Retina (tissue), 1 donor: ENCODE measurements around the gene NELFB.

Source experiments
- DNase-seq: peaks from one replicate; pipeline ENCODE4 v3.0.0-alpha.2; 2016

The NELFB gene

DNA sequence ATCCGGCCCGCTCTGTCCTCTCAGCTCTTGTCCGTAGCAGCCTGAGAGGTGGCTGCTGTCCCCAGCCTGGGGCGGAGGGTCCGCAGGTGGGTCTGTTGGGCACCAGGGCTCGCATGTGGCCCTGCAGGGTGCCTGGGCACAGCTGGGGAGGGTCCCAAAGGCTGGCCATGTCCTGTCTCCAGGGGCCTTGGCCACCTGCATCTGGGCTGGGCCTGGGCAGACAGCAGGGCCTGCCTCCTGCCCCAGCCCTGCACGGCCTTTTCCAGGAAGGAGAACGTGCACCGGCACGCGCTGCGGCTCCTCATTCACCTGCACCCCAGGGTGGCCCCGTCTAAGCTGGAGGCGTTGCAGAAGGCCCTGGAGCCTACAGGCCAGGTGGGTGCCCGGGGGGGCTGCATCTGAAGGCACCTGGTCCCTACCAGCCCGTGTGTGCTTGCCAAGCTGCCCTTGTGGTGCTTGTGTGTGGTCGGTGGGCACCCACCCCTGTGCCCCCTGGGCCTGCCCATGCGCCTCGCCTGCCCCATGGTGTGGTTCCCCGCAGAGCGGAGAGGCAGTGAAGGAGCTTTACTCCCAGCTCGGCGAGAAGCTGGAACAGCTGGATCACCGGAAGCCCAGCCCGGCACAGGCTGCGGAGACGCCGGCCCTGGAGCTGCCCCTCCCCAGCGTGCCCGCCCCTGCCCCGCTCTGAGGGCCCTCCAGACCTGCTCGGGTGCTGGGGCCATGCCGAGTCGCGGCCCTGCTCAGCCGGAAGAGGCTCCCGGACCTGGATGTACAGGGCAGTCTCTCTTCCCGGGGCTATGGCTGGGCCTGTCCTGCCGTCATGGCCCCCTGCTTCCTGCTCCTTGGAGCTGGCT is 17.3 kb downstream of the NELFB start:
- no peak for DNase-seq

DNA sequence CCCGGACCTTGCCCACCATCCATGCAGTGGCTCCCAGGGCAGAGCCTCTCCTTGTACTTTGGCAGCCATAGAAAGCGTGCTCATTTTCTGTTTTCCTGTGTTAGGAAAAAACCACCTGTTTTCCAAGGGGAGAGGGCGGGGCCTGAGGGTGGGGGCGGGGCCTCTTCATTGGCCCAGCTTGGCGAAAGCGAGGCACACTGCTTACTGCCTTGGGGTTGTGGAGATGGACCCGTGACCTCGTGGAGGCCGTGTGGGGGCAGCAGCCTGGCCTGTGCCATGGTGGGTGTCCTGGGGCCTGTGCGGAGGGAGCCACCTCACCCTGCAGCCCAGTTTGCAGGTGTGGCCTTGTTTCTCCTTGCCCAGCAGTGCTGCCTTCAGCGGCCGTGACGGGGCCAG is 18.0 kb downstream of the NELFB start:
- DNase-seq, result no peak

DNA sequence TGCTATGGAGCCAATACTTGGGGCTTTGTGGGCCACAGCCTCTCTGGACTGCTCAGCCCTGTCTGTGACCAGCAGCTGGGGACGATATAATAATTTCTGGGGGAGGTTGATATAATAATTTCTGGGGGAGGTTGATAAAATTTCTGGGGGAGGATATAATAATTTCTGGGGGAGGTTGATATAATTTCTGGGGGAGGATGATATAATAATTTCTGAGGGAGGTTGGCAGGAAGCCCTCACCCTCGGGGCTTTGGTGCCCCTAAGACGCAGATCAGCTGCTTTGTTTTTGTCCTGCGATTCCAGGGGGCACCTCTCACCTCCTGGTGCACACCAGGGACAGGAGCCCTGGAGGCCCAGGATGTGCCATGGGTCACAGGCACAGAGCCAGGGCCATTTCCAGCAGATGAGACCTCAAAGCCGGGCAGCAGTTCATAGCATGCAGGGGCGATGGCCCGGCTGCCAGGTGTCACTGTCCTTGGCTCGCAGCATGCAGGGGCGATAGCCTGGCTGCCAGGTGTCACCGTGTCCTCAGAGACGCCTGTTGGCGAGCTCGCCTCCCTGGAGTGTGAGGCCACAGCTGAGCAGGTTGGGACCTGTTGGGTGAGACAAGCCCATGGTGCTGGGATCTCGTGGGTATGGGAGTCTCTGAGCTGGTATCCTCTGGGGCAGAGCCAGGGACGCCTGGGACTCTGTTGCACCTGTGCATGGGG is 18.6 kb downstream of the NELFB start:
- DNase-seq, result no peak

DNA sequence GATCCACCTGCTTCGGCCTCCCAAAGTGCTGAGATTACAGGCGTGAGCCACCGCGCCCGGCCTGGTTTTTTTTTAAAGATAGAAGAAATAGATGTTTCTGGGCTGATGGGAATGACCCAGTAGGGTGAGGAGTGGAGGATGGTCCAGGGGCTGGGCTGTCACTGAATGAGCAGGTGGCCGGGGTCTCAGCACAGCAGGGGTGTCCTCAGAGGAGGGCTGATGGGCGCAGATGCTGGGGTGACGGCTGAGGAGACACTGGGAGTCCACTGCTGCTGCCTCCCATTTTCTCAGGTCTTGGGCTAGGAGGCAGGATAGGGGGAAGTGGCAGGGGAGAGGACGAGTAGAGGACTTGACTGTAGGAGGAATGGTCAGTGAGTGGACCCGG is 20.1 kb downstream of the NELFB start:
- no peak for DNase-seq

DNA sequence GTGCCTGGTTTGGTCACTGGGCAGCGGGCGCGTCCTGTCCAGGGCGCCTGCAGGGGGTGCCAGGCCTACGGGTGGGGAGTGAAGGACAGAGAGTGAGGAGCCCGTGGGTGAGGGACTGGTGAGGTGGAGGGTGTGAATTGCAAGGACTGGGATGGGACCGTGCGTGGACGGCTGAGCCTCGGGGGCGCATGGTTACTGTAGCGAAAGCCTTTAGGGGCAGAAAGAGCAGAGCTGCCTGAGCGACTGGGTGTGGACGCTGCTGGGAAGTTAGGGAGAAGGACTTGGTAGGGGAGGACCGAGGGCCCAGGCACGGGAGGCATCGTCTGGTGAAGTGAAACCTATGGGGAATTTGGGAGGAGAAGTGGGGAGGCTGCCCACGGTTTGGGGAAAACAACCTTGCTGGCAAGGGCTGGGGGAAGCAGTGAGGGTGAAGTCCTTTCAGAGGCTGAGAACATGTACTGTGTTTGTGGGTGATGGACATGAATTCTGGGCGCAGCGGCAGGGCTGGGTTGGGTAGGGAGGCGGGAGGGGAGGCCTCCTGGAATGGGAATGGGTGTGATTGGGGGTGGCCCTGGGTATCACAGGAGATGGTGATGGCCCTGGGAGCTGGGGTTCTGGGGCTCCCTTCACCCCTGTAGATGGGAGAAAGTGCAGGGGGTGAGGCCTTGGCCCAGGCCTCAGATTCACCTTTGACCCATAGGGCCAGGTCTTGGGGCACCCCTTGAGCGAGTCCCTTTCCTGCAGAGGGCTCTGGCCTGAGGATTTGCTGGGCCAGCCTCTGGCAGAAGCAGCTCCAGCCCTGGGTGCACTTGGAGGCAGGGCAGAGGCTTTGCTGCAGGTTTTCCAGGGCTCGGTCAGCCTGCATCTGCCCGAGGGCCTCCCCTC is 20.7 kb downstream of the NELFB start:
- DNase-seq, result no peak

DNA sequence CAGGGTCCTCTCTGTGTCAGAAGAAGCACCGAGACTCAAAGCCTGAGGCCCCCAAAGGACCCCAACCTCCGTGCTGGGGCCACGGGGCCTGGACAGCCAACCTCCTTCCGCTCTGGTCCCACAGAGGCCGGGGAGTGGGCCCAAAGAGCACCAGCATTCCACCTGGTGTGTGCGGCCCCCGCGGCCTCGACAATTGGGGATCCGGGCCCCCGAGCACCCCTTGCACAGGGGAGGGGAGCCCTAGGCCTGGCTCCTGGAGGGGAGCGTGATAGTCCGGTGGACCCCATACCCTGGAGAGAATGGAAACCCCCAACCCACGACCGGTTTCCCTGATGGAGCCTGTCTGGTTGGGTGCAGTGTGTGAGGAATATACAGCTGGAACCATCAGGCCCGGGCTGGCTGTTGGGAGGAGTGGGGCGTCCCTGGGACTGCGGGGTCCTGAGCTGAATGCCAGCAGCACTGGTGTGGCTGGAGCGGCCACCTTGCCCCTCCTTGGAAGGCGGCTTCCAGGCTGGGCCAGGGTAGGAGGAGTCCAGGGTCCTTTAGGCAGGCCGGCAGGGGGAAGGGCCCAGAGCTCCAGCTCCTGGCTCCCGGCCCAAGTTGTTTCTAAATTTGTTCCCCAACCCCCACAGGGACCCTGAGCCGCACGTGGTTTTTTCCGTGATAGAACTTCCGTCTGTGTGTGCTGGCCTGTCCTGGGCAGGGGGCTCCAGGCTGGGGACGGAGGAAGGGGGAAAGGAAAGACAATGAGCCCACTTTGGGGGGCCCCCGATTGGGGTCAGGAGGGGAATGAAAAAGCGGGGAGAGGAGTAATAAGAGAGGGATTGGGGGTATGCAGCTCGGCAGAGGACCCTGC is 21.6 kb downstream of the NELFB start:
- no peak for DNase-seq

DNA sequence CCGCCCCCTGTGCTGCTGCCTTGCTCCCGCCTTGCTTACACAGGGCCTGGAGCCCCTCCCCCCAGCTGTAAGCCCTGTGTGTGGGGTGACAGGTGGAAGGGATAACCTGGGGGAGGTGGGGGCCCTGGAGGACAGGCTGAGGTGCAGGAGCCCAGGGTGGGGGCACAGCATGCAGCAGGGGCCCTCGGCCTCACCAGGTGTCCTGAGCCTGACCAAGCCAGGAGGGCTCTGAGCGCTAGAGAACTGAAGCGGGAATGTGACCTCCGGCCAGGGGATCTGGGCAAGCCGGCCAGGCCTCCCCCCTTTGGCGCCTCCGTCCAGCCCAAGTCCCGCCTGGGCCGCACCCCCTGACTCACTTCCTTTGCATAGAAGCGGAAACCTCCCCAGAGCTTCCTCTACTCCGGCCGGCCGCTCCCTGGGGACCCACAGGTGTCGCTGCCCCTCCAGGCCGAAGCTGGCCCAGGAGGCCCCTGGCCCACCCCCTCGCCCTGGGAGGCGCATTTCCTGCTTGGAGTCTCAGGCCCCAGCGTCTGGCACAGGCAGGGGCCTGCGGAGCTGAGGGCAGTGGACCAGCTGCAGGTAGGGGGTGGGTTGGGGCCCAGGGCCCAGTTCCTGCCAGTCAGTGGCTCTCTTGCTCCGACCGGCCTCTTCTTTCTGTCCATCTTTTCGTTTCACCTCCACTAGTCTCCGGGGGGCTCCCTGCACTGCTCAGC is 22.4 kb downstream of the NELFB start, which contains the start of gene TOR4A:
Gene TOR4A (plus strand): TSS at position 398 of the 713 bp plus-strand sequence. CDS start 964 bp downstream, outside the sequence.
- peak; percentile 50 for DNase-seq

DNA sequence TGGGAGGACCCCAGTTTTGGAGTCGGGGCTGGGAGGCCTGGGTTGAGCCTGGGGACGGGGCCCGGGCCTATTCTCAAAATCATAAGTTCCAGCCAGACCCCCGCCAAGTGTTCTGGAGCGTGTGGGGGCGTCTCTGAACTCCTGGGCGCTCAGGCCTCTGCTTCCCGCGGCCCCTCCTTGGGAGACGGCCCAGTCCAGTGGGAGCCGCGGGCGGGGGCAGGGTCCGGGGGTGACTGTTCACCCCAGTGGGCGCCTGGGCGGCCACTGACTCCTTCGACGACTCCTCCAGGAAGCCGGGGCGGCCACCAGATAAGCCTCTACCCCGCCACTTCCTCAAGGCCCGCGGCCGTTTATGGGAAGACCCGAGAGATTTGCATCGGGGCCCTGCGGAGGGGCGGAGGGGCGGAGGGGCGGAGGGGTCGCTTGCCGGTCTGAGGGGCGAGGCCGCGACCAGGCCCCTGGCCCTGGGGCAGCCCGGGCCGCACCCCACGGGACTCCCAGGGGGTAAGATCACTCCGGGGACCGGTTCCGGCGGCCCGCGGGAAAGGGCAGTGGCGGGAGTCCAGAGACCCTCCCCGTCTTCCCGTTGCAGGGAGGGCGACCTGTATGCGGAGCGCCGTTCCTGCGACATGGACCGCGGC is 23.1 kb downstream of the NELFB start:
- DNase-seq, result peak; percentile 29

DNA sequence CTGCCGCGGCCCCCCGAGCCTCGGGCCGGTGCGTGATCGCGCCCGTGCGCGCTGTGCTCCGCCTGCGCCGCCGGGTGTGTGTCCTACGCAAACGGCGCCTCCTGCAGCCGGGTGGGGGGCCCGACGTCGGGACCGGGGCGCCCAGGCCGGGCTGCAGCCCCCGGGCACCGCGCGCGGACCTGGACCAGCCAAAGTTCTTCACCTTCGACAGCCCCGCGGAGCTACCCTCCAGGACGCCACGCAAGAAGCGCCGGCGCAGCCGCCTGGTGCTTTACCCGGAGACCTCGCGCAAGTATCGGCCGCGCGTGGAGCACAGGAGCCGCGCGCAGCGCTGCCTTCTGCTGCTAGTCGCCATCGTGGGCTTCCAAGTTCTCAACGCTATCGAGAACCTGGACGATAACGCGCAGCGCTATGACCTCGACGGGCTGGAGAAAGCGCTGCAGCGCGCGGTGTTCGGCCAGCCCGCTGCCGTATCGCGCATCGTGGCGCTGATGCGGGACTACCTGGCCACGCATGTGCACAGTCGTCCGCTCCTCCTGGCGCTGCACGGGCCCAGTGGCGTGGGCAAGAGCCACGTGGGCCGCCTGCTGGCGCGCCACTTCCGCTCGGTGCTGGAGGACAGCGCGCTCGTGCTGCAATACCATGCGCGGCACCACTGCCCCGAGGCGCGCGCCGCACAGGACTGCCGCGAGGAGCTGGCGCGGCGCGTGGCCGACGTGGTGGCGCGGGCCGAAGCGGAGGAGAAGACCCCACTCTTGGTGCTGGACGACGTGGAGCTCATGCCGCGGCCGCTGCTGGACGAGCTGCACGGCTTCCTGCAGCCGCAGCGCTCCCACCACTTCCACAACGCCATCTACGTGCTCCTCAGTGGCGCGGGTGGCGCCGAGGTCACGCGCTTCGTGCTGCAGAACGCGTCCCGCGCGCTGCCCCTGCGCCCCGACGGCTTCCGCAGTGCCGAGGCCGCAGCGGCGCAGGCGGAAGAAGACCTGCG is 23.9 kb downstream of the NELFB start:
- DNase-seq, result peak; percentile 31

DNA sequence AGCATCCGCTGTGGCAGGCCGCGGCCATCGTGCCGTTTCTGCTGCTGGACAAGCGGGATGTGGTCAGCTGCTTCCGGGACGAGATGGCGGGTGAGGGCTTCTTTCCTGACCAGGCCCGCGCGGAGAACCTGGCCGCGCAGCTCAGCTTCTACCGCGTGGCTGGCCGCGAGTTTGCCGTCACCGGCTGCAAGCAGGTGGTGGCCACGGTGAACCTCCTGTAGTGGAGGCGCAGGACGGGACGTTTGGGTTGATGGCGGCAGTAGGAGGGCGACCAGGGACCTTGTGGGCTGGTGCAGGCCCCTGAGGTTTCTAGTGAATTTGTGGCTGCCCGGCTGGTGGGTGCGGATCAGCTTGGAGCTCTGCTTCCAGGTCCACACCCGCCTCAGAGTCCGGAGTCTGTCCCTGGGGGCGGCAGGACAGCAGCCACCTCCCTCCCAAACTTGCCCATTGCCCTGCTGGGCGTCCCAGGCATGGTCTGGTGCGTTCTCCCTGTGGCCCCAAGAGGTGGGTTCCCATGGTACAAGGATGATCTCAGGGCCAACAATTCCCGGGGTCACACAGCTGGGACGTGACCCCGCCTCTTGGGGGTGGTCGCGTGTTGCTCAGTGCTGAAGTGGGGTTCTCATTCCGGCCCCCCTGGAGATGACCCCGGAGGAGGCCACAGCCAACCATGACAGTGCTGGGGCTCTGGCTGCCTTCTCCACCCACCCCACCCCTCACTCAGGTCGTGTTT is 24.8 kb downstream of the NELFB start:
- DNase-seq, result no peak

DNA sequence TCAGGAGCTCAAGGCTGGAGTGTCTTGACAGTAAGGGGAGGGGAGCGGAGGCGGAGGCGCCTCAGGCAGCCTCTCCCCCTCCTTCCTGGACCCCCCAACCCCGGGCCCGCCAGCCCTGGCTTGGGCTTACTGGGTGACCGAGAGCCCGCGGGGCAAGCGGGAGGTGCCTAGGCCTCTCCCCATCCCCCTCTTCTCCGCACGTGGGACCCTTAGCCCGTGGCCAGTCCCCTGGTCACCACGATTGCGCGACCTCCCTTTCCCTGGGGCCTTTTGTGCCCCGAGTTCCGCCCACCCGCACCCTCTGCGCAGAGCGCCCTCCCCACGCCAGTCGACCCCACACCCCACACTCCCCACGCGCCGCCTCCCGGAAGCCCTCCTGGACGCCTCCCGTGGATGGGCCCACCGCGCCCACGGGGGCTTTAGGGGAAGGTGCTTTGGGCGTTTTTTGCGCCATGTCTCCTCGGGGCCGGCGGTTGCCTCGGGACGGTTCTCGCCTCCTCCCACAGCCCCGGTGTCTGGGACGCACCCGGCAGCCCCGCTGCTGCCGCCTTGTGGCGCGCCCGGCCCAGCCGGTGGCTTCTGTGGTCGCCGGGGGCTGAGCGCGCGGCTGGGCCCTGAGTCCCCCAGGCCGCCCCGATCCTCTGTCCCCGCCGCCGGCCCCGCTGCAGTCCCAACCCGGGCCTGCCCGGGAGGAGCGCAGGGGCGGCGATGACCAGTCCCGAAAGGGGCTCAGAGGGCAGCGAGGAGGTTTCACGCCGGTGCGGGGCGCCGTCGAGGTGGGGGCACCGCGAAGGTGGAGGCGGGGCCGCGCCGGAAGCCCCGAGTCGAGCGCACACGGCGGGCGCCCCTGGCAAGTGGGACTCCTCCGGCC is 25.6 kb downstream of the NELFB start:
- DNase-seq, result peak; percentile 69

DNA sequence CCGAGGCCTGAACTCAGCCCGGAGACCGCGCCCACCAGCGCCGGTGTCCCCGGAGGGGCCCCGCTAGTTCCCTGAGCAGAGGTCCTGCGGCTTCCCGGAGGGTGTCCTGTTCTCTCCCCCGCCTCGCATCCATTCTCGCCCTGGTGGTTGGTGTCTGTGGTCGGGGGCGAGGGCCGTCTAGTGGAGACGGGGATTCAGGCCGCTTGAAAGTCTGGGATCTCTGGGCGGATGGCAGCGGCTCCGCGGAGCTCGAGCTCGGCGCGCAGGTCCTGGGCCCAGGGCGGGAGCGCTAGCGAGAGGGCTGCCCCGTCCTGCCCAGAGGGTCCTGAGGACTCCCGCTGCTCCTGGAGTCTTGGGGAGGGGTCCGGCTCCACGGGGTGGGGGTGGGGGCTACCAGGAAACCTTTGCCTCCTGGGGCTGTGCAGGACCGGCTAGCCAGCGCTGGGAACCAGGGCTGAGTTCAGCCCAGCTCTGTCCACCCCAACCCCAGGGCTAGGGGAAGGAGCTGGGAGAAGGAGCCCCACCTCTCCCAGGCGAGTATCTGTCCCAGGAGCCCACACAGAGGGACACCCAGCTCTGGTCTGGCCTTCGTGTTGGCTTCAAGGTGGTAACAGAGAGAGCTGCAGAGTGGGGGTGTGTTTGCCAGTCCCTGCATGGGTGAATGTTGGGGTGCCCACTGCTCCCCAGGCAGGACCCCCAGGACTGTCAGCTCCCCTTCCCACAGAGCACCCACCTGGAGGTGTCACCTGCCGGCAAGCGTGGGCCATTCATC is 26.4 kb downstream of the NELFB start:
- no peak for DNase-seq

DNA sequence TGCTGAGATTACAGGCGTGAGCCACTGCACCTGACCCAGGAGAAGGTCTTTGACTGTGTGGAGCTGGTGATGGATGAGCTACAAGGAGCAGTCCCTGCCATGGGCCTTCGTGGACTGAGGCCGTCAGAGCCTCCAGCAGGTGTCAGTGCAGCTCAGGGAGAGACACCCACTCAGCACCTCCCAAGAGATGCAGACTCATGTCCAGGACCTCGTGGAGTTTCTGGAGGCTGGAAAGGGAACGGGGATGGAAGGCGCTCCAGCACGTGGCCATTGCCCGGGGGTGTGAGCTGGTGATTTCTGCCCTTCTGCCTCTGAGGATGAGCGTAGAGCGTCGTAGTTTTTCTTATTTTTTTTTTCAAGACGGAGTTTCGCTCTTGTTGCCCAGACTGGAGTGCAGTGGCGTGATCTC is 31.9 kb downstream of the NELFB start:
- DNase-seq, result no peak

DNA sequence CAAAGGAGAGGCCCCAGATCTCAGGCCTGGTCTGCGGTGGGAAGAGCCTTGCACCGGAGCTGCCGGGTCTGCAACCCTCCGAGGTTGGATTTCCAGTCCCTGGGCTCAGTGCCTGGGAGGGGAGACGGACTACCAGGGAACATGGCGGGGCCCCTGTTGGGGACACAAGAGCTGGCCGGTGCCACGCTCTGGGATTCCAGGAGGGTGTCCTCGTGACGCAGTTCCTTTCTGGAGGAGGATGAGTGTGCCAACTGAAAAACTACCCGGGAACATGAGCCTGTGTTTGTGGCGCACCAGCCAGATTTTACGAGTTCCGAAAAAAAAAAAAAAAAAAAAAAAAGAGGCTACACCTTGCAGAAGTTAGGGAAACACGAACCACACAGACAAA is 38.0 kb downstream of the NELFB start:
- DNase-seq, result no peak

DNA sequence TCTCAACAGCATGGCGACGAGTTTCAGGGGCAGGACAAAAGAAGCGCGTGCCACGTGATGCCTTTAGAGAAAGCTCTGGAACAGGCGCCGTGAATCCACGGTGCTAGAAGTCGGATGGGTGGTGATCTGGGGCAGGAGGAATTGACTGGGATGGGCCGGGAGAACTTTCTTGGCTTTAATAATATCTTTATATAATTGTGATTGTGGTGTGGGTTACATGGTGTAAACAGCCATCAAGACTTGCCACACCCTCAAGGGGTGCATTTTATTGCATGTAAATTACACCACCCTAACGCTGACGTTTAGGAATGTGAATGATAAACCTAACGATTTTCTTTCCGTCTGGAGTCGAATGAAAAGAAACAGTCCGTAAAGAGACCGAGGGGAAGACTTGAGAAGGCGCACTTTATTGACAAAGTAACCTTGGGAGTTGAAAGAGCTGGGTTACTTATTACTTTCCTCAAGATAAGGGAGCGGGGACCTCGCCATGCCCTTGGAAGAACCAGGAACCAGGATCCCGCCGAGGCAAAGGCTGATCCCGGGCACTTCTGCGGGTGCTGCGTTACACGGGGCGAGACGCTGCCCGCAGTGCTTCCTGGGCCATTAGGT is 38.5 kb downstream of the NELFB start:
- no peak for DNase-seq

DNA sequence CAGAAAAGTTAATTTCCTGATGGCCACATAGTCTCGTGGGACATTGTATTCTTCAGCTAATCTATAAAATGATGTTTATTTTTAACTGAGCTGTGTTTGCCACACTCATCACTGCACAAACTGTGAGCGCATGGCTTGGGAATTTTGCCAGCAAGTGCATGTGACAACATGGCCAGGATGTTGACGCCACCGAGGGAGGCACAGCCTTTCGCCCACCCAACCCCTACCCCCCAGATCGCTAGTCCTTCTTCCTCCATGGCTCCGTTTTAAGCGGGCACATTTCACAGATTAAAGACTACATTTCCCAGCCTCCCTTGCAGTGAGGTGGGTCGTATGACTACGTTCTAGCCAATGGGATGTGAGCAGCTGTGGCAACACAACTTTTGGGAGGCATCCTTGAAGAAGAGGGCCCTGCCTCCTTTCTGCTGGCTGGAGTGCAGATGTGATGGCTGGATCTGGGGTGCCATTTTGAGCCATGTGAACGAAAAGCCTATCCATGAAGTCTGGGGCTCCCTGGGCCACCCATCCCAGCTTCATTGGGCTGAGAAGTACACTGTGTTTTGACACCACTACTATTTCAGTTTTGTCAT is 39.1 kb downstream of the NELFB start:
- peak; percentile 46 for DNase-seq
